ENCODE data around the gene GPR179.
"Not testable (repeated sequence)": the region's sequence is repeated elsewhere in the genome, so short reads cannot be mapped to it uniquely, and the experiment has no call there.

The GPR179 gene

GRCh38 chr17:38322897-38323296 is 20.9 kb downstream of the GPR179 start:
- no peak for DNase-seq

GRCh38 chr17:38322156-38322779 is 21.5 kb downstream of the GPR179 start:
- DNase-seq = peak in 1 of 2 experiments; percentile 30

GRCh38 chr17:38320482-38320881 is 23.3 kb downstream of the GPR179 start:
- DNase-seq = no peak

- DNase-seq = no peak
These were observed 26.7 kb downstream of the GPR179 start for GRCh38 chr17:38317081-38317480.

- DNase-seq = no peak
These were observed 28.3 kb downstream of the GPR179 start for GRCh38 chr17:38315497-38315896.

GRCh38 chr17:38296834-38297517 is 46.8 kb downstream of the GPR179 start, which contains the start of gene MRPL45:
TSS of gene MRPL45 (plus strand) at chr17:38297168. CDS start at chr17:38297184, 16 bp downstream.
- peak; percentile 83 to 94 for DNase-seq

- not testable (repeated sequence) for DNase-seq
These were observed 48.0 kb downstream of the GPR179 start for GRCh38 chr17:38295602-38296365.

- DNase-seq = not testable (repeated sequence)
These were observed 54.0 kb downstream of the GPR179 start for GRCh38 chr17:38289760-38290159.

- peak in 1 of 2 experiments; percentile 47 for DNase-seq
These were observed 55.4 kb downstream of the GPR179 start for GRCh38 chr17:38288217-38288827.

GRCh38 chr17:38286501-38287091 is 57.2 kb downstream of the GPR179 start:
- DNase-seq = peak; percentile 23 to 87

GRCh38 chr17:38285994-38286393 is 57.8 kb downstream of the GPR179 start:
- DNase-seq = not testable (repeated sequence)
